Measurements from ENCODE around the gene NUCKS1. TPM values are rescaled to one million over a fixed set of nuclear protein-coding genes. Genes with fewer than 3 reads are reported as not detected.

The NUCKS1 gene, protein sequence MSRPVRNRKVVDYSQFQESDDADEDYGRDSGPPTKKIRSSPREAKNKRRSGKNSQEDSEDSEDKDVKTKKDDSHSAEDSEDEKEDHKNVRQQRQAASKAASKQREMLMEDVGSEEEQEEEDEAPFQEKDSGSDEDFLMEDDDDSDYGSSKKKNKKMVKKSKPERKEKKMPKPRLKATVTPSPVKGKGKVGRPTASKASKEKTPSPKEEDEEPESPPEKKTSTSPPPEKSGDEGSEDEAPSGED
- total RNA-seq: 73.2 and 96.1 TPM in 2 replicates

GRCh38 chr1:205750138-205751035, at the start of gene NUCKS1:
NUCKS1 (minus strand) TSS chr1:205750182; CDS start chr1:205749973, 209 bp downstream.

DNA sequence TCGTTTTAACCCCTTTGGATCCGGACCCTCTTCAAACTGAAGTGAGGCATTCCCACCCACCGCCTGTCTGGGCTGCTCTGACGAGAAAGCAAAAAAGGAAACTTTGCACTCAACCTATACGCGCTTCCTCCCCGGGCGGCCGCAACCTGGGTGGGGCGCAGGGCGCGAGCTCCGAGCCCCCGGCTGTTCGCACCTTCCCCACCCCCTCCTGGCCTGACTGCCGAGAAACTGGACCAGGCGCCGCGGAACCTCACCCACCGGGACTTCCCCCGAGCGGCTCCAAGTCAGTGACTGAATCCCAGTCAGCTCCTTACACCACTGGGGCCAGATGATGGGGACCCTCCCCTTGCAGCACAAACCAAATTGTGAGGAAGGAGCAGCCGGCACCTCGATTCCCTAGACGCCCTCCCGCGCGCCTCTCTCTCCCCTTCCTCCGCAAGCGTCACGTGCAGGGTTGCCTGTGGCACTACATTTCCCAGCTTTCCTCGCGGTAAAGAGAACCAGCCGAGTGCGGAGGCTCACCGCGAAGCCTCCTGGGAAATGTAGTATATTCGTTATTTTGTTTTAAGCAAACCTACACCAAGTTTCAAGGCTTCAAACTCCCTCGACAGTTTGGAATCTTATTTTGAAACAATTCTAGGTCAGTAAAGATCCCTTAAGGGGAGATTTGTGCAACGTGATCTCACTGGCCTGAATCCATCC, 25.2 kb upstream of the NUCKS1 start, which contains the start of gene RAB29:
RAB29 (minus strand) TSS at position 468 of the 702 bp plus-strand sequence. CDS start 526 bp downstream, outside the sequence.

DNA sequence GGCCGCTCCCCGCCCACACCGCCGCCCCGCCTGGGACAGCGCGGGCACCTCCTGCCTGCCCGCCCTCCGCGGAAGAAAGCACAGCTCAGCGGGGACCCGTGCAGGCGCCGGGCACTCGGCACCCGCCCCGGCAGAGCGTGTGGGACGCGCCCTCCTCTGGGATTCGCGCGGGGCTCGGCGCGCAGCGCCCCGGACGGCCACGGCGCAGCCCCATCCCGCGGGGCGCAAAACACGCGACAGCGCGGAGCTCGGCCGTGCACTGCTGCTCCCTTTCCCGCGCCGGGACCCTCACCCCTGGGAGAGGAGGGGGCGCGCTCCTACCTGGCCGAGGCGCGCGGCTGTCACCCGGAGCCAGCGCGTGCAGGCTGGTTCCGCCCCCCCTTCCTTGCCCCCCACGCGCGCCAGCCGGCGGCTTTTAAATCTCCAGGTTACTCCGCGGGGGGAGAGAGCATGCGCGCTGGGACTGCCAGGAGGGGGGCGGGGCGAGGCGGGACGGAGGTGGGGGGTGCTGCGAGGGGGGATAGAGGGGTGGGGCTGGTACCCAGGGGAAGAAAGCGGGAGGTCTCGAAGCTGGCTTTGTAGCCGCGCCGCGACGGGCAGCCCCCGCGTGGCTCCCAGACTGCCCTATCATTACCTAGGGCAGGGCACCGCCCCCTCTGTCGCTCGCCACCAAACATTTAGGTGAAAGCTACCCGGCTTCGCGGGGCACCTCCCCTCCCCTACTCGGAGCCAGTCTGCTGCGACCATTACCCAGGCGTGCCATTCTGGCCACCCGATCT, 69.7 kb downstream of the NUCKS1 start, which contains the start of gene SLC45A3:
SLC45A3 (minus strand) TSS at position 437 of the 779 bp plus-strand sequence. CDS start 15,853 bp downstream, outside the sequence.

Other genes with a start within 250 kb of the NUCKS1 start
- gene CDK18, start 245.5 kb downstream of the NUCKS1 start, total RNA-seq: 0.29 and 1.2 TPM in 2 replicates
- 6.6 and 13.8 TPM in 2 replicates for gene ELK4, start 118.2 kb downstream of the NUCKS1 start, total RNA-seq
- 4.0 and 5.5 TPM in 2 replicates for gene SLC45A3, start 69.7 kb downstream of the NUCKS1 start, total RNA-seq
- gene RAB29, start 25.3 kb upstream of the NUCKS1 start, total RNA-seq: 5.1 and 6.6 TPM in 2 replicates
- gene SLC41A1, start 63.0 kb upstream of the NUCKS1 start, total RNA-seq: 11.5 and 18.8 TPM in 2 replicates
- gene PM20D1, start 100.0 kb upstream of the NUCKS1 start, total RNA-seq: not detected in 2 replicates
- not detected in 2 replicates for gene SLC26A9, start 193.3 kb upstream of the NUCKS1 start, total RNA-seq

Data from myometrial cell (primary cell).